SU-DHL-6 (cell line): ENCODE results near the gene SIRPD.
"Not testable (repeated sequence)": the region's sequence is repeated elsewhere in the genome, so short reads cannot be mapped to it uniquely, and the experiment has no call there.

Experiments
- H2AFZ ChIP-seq: fragments of 200-600 bp; sonication (generic); 2 replicates; pipeline ENCODE4 v1.6.1; 2014; ENCODE audit warnings: low read depth, mild to moderate bottlenecking, moderate library complexity, mixed read lengths, antibody characterized with exemption, low read length; ENCODE audit not compliant: severe bottlenecking
- H3F3A ChIP-seq: fragments of 200-600 bp; shearing (Covaris generic); 2 replicates; pipeline ENCODE4 v1.6.0; 2016; ENCODE audit warnings: antibody characterized with exemption, mild to moderate bottlenecking; ENCODE audit not compliant: insufficient read depth
- H3K27ac ChIP-seq: fragments of 200-600 bp; sonication (generic); 2 replicates; pipeline ENCODE4 v1.5.1; 2016; ENCODE audit warnings: low read depth, mild to moderate bottlenecking, low read length, moderate library complexity, mixed read lengths
- H3K27me3 ChIP-seq: fragments of 200-600 bp; sonication (generic), shearing (Covaris generic); 2 replicates; pipeline ENCODE4 v1.6.0; 2014; ENCODE audit warnings: mild to moderate bottlenecking, low read length
- H3K36me3 ChIP-seq: fragments of 200-600 bp; sonication (generic); 2 replicates; pipeline ENCODE4 v1.6.1; 2014; ENCODE audit warnings: mild to moderate bottlenecking, low read length, mixed read lengths
- H3K4me2 ChIP-seq: fragments of 300-600, 200-600 bp; shearing (Covaris generic), sonication (generic); 2 replicates; pipeline ENCODE4 v1.6.0; 2014; ENCODE audit warnings: low read length, low read depth, mild to moderate bottlenecking; ENCODE audit not compliant: poor library complexity, severe bottlenecking
- H3K4me3 ChIP-seq: fragments of 200-600 bp; sonication (generic); 2 replicates; pipeline ENCODE4 v1.5.1; 2014; ENCODE audit warnings: antibody characterized with exemption, low read length, mild to moderate bottlenecking, mixed read lengths; ENCODE audit not compliant: insufficient read depth, poor library complexity, severe bottlenecking
- H3K79me2 ChIP-seq: fragments of 200-600 bp; sonication (generic); 2 replicates; pipeline ENCODE4 v1.6.1; 2014; ENCODE audit warnings: mild to moderate bottlenecking, low read length, moderate library complexity; ENCODE audit not compliant: insufficient read depth
- H3K9ac ChIP-seq: fragments of 200-600 bp; sonication (generic); 2 replicates; pipeline ENCODE4 v1.7.0; 2014; ENCODE audit warnings: mild to moderate bottlenecking, low read length
- H3K9me2 ChIP-seq: fragments of 200-600 bp; sonication (generic); replicated peaks from 2 replicates; pipeline ENCODE4 v1.6.1; 2014; ENCODE audit warnings: low read length; ENCODE audit not compliant: insufficient read depth
- H3K9me3 ChIP-seq: fragments of 200-600 bp; sonication (generic); 2 replicates; pipeline ENCODE4 v1.6.1; 2014; ENCODE audit warnings: low read length, mixed read lengths; ENCODE audit not compliant: insufficient read depth
- H4K20me1 ChIP-seq: fragments of 200-600 bp; sonication (generic); 2 replicates; pipeline ENCODE4 v1.6.1; 2014; ENCODE audit warnings: low read depth, mild to moderate bottlenecking, antibody characterized with exemption, low read length, moderate library complexity, mixed read lengths
- EZH2phosphoT487 ChIP-seq: fragments of 200-600 bp; sonication (generic), shearing (Covaris generic); conservative IDR thresholded peaks from 2 replicates; pipeline ENCODE4 v1.6.1; 2018; ENCODE audit warnings: mild to moderate bottlenecking, antibody characterized with exemption, low read length, moderate library complexity, mixed read lengths
- TF ChIP-seq, protein P1 (sequence below): fragments of 200-600 bp; sonication (generic); IDR thresholded peaks from one replicate; pipeline ENCODE4 v1.5.1; 2017; ENCODE audit warnings: antibody characterized with exemption, mild to moderate bottlenecking, low read length, moderate library complexity; ENCODE audit not compliant: insufficient read depth, poor library complexity, severe bottlenecking

The SIRPD gene

GRCh38 chr20:1500496-1500895 is 57.0 kb downstream of the SIRPD start:
- Histone ChIP-seq H3F3A (no peaks in the 10 kb centered on the region), H3K27ac (no peak overlapping the region), H3K36me3 (no peaks in the 10 kb centered on the region), H3K9me2 (no peaks in the 10 kb centered on the region), H3K4me2 (no peak overlapping the region), H3K27me3 (no peaks in the 10 kb centered on the region), H2AFZ (no peak overlapping the region), H3K4me3 (no peak overlapping the region), H4K20me1 (no peaks in the 10 kb centered on the region), H3K9me3 (no peaks in the 10 kb centered on the region), H3K79me2 (no peaks in the 10 kb centered on the region), H3K9ac (no peak overlapping the region)
- TF ChIP-seq, protein P1, sequence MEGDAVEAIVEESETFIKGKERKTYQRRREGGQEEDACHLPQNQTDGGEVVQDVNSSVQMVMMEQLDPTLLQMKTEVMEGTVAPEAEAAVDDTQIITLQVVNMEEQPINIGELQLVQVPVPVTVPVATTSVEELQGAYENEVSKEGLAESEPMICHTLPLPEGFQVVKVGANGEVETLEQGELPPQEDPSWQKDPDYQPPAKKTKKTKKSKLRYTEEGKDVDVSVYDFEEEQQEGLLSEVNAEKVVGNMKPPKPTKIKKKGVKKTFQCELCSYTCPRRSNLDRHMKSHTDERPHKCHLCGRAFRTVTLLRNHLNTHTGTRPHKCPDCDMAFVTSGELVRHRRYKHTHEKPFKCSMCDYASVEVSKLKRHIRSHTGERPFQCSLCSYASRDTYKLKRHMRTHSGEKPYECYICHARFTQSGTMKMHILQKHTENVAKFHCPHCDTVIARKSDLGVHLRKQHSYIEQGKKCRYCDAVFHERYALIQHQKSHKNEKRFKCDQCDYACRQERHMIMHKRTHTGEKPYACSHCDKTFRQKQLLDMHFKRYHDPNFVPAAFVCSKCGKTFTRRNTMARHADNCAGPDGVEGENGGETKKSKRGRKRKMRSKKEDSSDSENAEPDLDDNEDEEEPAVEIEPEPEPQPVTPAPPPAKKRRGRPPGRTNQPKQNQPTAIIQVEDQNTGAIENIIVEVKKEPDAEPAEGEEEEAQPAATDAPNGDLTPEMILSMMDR, result no peak
- TF ChIP-seq EZH2phosphoT487, result no peak

GRCh38 chr20:1499528-1500420 is 57.7 kb downstream of the SIRPD start:
- H3K9me2 ChIP-seq, result no peaks in the 10 kb centered on the region
- no peaks in the 10 kb centered on the region for H3K36me3 ChIP-seq
- H4K20me1 ChIP-seq, result no peaks in the 10 kb centered on the region
- no peak overlapping the region for H2AFZ ChIP-seq
- no peaks in the 10 kb centered on the region for H3K79me2 ChIP-seq
- no peak overlapping the region for H3K9ac ChIP-seq
- no peak overlapping the region for H3K4me2 ChIP-seq
- no peak overlapping the region for H3K27ac ChIP-seq
- no peak for TF ChIP-seq EZH2phosphoT487
- TF ChIP-seq, protein P1, result no peak
- H3K9me3 ChIP-seq, result no peaks in the 10 kb centered on the region
- no peaks in the 10 kb centered on the region for H3K27me3 ChIP-seq
- no peaks in the 10 kb centered on the region for H3F3A ChIP-seq
- no peak overlapping the region for H3K4me3 ChIP-seq

DNA sequence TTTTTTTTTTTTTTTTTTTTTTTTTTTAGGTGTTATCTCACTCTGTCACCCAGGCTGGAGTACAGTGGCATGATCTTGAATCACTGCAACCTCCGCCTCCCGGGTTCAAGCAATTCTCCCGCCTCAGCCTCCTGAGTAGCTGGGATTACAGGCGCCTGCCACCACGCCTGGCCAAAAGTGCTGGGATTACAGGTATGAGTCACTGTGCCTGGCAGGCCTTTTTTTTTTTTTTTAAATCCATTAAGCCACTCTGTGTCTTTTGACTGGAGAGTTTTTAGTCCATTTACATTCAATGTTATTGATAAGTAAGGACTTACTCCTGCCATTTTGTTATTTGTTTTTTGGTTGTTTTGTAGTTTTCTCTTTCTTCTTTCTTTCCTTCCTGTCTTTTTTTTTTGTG is 60.1 kb downstream of the SIRPD start:
- H3F3A ChIP-seq, H3K79me2 ChIP-seq, H3K9ac ChIP-seq, H3K9me3 ChIP-seq, H3K4me3 ChIP-seq, H3K36me3 ChIP-seq, H3K27me3 ChIP-seq, H3K4me2 ChIP-seq, H3K9me2 ChIP-seq, H2AFZ ChIP-seq, H3K27ac ChIP-seq, H4K20me1 ChIP-seq: not testable (repeated sequence)

DNA sequence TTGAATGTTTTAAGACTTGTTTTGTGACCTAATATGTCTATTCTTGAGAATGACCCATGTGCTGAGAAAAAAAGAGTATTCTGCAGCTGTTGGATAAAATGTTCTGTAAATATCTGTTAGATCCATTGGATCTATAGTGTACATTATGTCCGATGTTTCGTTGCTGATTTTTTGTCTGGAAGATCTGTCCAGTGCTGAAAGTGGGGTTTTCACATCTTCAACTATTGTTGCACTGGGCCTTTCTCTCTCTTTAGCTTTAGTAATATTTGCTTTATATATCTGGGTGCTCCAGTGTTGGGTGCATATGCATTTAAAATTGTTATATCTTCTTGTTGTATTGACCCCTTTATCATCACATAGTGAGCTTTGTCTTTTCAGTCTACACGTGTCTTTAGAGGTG is 60.6 kb downstream of the SIRPD start:
- H3K27me3 ChIP-seq, result no peaks in the 10 kb centered on the region
- no peaks in the 10 kb centered on the region for H3K36me3 ChIP-seq
- no peak overlapping the region for H3K4me3 ChIP-seq
- no peaks in the 10 kb centered on the region for H3K9me3 ChIP-seq
- H3F3A ChIP-seq, result no peaks in the 10 kb centered on the region
- H3K9ac ChIP-seq, result no peak overlapping the region
- H3K9me2 ChIP-seq, result no peaks in the 10 kb centered on the region
- no peaks in the 10 kb centered on the region for H3K79me2 ChIP-seq
- H4K20me1 ChIP-seq, result no peaks in the 10 kb centered on the region
- no peak overlapping the region for H3K27ac ChIP-seq
- no peak overlapping the region for H3K4me2 ChIP-seq
- no peak for TF ChIP-seq EZH2phosphoT487
- TF ChIP-seq, protein P1, result no peak
- H2AFZ ChIP-seq, result no peak overlapping the region
